ENCODE results near the gene TMPRSS11F. TPM values are rescaled to one million over a fixed set of nuclear protein-coding genes. Genes with fewer than 3 reads are reported as not detected.
"Not testable (repeated sequence)": the region's sequence is repeated elsewhere in the genome, so short reads cannot be mapped to it uniquely, and the experiment has no call there.

The TMPRSS11F gene
- total RNA-seq, result not detected

GRCh38 chr4:68129793-68130192 lies at the start of gene TMPRSS11F:
Gene TMPRSS11F (minus strand): TSS chr4:68129869. CDS start chr4:68129820, 49 bp downstream.
- no peak for ATAC-seq (ENCODE audit: low FRiP score)
- TF ChIP-seq CTCF (IDR thresholded peaks at IDR 0.05), result no peak

DNA sequence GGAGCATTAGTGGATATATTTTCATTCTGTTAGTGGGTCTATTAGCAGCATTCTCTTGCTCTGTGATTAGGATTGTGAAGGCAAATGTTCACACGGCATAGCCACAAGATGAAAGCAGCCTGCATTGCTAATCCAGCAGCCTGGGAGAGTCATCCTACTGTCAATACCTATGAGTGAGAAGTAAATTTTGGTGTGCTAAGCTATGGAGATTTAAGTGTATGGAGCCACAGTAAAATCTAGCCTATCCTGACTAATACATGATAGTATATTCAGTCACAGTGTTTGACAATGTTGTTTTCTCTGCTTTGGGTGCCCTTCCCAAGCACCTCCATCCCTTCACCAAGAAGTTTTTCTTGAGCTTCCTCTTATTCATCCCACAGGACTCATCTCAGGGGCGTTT lies 47.2 kb upstream of the TMPRSS11F start:
- no peak for TF ChIP-seq CTCF (IDR thresholded peaks at IDR 0.05)
- no peak for DNase-seq (ENCODE audit: low spot score)
- ATAC-seq (ENCODE audit: low FRiP score), result no peak

More at GRCh38 chr4:68129793-68130192, at the start of gene TMPRSS11F:
- DNase-seq (ENCODE audit: low spot score), result no peak

- DNase-seq (ENCODE audit: low spot score) (no peak), ATAC-seq (ENCODE audit: low FRiP score) (no peak)
- no peak for TF ChIP-seq CTCF (IDR thresholded peaks at IDR 0.05)
Measured at GRCh38 chr4:68176500-68176899, 46.8 kb upstream of the TMPRSS11F start.

DNA sequence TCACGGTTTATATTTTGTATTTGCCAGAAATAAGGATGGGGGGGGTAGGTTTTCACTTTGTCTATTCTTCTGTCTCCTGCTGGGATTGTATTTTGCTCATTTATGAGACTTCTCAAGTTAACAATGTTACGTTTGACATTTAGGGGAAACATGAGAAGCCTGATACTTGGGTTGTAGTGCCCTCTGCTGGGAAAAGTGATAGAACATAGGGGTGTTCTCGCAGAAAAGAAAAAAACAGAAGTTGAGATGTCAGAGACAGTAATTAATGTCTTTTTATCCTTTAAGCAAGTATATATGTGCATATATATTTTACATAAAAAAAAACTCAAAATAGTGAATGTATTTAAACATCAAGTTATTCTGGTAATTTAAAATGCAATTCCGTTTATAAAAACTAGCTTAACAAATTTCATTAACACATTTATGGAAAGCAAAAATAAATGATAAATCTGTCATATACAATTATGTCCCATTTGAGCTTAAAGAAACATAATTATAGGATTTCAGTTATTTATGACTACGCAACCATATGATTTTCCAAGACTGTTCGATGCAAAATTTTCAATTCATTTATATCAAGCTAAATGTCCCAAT lies 46.0 kb upstream of the TMPRSS11F start:
- TF ChIP-seq CTCF (IDR thresholded peaks at IDR 0.05), result no peak
- DNase-seq (ENCODE audit: low spot score), result no peak
- no peak for ATAC-seq (ENCODE audit: low FRiP score)

GRCh38 chr4:68174389-68174788 lies 44.7 kb upstream of the TMPRSS11F start:
- ATAC-seq (ENCODE audit: low FRiP score); DNase-seq (ENCODE audit: low spot score): not testable (repeated sequence)

DNA sequence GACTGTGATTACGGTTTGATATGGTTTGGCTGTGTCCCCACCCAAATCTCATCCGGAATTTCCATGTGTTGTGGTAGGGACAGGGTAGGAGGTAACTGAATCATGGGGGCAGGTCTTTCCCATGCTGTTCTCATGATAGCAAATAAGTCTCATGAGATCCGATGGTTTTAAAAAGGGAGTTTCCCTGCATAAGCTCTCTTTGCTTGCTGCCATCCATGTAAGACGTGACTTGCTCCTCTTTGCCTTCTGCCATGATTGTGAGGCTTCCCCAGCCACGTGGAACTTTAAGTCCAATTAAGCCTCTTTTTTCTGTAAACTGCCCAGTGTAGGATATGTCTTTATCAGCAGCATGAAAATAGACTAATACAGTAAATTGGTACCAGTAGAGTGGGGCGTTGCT lies 42.5 kb upstream of the TMPRSS11F start:
- ATAC-seq (ENCODE audit: low FRiP score); DNase-seq (ENCODE audit: low spot score): not testable (repeated sequence)

- DNase-seq (ENCODE audit: low spot score) (no peak), ATAC-seq (ENCODE audit: low FRiP score) (no peak)
- no peak for TF ChIP-seq CTCF (IDR thresholded peaks at IDR 0.05)
Measured at GRCh38 chr4:68167706-68168105, 38.0 kb upstream of the TMPRSS11F start.

DNA sequence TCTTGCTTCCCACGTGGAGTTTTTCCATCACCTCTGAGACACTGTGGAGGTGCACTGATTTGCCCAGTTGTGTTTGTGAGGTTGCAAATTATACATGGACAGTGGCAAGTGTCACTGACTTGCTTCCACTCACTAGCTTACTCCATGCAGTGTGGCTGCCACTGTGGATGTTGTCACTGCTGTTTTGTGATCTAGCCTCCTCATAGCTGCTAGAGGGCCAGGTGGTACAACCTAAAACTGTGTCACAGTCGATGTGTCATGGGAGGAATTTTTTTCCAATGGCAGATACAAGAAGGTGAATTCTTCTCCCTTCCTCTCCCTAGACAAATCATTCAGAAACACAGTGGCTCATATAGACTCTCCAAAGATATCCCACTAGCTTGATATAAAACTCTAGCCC lies 37.5 kb upstream of the TMPRSS11F start:
- no peak for TF ChIP-seq CTCF (IDR thresholded peaks at IDR 0.05)
- DNase-seq (ENCODE audit: low spot score) (no peak), ATAC-seq (ENCODE audit: low FRiP score) (no peak)
